ENCODE data around the gene SLC9A9. TPM values are rescaled to one million over a fixed set of nuclear protein-coding genes. Genes with fewer than 3 reads are reported as not detected.

SLC9A9 gene
- polyA plus RNA-seq, 1 donor, result 6.3 TPM

GRCh38 chr3:143826296-143826695, 22.0 kb downstream of the SLC9A9 start:
- WGBS (ENCODE audit: insufficient coverage, low lambda C conversion rate), result no CpG with 5 or more reads among the region's 1 CpG
- DNase-seq, result no peak
- Histone ChIP-seq H3K27ac (ENCODE audit: low read length) (no peak overlapping the region), H3K36me3 (ENCODE audit: control insufficient read depth, insufficient read depth, low read length) (no peaks in the 10 kb centered on the region), H3K4me3 (ENCODE audit: low read length) (no peak overlapping the region), H3K9me3 (ENCODE audit: control insufficient read depth, low read depth, low read length) (no peaks in the 10 kb centered on the region), H3K4me1 (ENCODE audit: control insufficient read depth, insufficient read depth, low read length) (no peaks in the 10 kb centered on the region), H3K27me3 (ENCODE audit: control insufficient read depth, insufficient read depth, low read length) (no peaks in the 10 kb centered on the region)

DNA sequence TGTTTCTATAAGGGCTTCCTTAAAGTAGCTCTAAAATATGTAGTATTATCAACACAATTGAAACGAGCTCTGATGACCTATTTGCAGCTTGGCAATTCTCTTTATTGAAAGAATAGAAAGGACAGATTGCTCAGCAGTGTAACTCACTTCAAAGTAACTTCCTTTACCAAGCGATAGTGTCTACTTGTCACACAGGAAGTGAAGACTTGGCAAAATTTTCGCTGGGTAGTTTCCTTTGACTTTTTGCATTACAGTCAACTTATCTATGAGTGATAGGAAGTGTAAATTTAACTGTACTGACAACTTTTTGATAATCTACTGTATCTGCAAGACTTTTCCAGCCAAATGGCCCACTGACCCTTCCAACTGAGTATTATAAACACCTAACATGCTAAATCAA, 22.8 kb downstream of the SLC9A9 start:
- no peaks in the 10 kb centered on the region for H3K27me3 ChIP-seq (ENCODE audit: control insufficient read depth, insufficient read depth, low read length)
- H3K4me3 ChIP-seq (ENCODE audit: low read length), result no peak overlapping the region
- H3K36me3 ChIP-seq (ENCODE audit: control insufficient read depth, insufficient read depth, low read length), result no peaks in the 10 kb centered on the region
- no peak for DNase-seq
- no peaks in the 10 kb centered on the region for H3K9me3 ChIP-seq (ENCODE audit: control insufficient read depth, low read depth, low read length)
- H3K4me1 ChIP-seq (ENCODE audit: control insufficient read depth, insufficient read depth, low read length), result no peaks in the 10 kb centered on the region
- no CpG with 5 or more reads among the region's 3 CpGs for WGBS (ENCODE audit: insufficient coverage, low lambda C conversion rate)
- no peak overlapping the region for H3K27ac ChIP-seq (ENCODE audit: low read length)

DNA sequence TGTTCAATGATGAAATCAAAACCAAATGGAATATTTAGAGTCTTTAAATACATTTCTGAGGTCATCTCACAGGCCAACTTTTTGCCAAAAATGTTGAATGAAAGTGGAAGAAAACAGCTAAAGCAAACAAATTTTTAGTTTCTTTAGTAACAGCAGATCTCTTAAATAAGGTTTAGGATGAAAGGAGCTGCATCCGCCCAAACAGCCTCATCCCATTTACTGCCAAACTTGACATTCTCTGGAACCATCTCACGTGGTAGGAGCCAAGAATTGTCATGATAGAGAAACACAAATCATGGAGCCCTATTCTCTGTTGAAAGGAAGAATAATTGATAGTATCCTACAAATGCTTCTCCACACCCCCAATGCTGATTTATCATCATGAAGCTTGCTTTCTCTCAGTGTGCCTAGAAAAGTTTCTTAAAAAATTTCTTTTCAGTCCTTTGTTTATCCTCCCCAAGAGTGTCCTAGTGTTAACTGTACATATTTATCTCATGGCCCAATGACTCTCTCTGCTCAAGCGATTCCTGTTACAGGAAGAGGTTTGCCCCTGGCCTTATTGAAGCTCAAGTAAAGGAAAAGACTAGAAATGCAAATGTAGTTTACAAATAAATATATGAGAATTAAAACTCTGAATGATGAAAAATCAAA, 23.4 kb downstream of the SLC9A9 start:
- peak in 1 of 2 donors; percentile 39 for DNase-seq
- Histone ChIP-seq H3K36me3 (ENCODE audit: control insufficient read depth, insufficient read depth, low read length) (no peaks in the 10 kb centered on the region), H3K27me3 (ENCODE audit: control insufficient read depth, insufficient read depth, low read length) (no peaks in the 10 kb centered on the region), H3K27ac (ENCODE audit: low read length) (no peak overlapping the region), H3K4me3 (ENCODE audit: low read length) (no peak overlapping the region), H3K4me1 (ENCODE audit: control insufficient read depth, insufficient read depth, low read length) (no peaks in the 10 kb centered on the region), H3K9me3 (ENCODE audit: control insufficient read depth, low read depth, low read length) (no peaks in the 10 kb centered on the region)
- 83% methylated on average over 1 of the region's 3 CpGs for WGBS (ENCODE audit: insufficient coverage, low lambda C conversion rate)

- Histone ChIP-seq H3K9me3 (ENCODE audit: control insufficient read depth, low read depth, low read length) (no peaks in the 10 kb centered on the region), H3K36me3 (ENCODE audit: control insufficient read depth, insufficient read depth, low read length) (no peaks in the 10 kb centered on the region), H3K4me1 (ENCODE audit: control insufficient read depth, insufficient read depth, low read length) (no peaks in the 10 kb centered on the region), H3K27ac (ENCODE audit: low read length) (no peak overlapping the region), H3K27me3 (ENCODE audit: control insufficient read depth, insufficient read depth, low read length) (no peaks in the 10 kb centered on the region), H3K4me3 (ENCODE audit: low read length) (no peak overlapping the region)
- no CpG with 5 or more reads among the region's 1 CpG for WGBS (ENCODE audit: insufficient coverage, low lambda C conversion rate)
- DNase-seq, result no peak
Observed at GRCh38 chr3:143822798-143823197, 25.5 kb downstream of the SLC9A9 start.

DNA sequence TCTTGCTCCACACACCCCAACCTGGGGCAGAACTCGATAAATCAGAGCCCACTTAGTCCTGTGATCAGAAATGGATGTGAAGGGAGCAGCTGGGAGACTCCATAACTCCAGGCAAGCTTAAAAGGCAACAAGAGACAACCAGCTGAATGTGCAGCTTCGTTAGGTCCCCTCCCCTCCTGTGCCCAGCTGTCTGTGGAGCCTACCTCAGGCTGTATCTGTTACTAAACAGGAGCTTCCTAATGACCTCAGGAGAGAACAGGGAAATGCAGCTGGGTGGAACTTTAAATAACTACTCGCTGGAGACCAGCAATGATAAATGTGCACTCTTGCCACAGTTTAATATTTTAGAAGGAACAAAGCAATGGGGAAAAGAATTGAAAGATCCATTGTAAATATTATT, 25.9 kb downstream of the SLC9A9 start:
- no peak for DNase-seq
- WGBS (ENCODE audit: insufficient coverage, low lambda C conversion rate), result no CpG with 5 or more reads among the region's 3 CpGs
- H3K4me3 ChIP-seq (ENCODE audit: low read length), result no peak overlapping the region
- H3K27me3 ChIP-seq (ENCODE audit: control insufficient read depth, insufficient read depth, low read length), result no peaks in the 10 kb centered on the region
- no peaks in the 10 kb centered on the region for H3K36me3 ChIP-seq (ENCODE audit: control insufficient read depth, insufficient read depth, low read length)
- no peaks in the 10 kb centered on the region for H3K9me3 ChIP-seq (ENCODE audit: control insufficient read depth, low read depth, low read length)
- H3K4me1 ChIP-seq (ENCODE audit: control insufficient read depth, insufficient read depth, low read length), result no peaks in the 10 kb centered on the region
- no peak overlapping the region for H3K27ac ChIP-seq (ENCODE audit: low read length)

- H3K27me3 ChIP-seq (ENCODE audit: control insufficient read depth, insufficient read depth, low read length), result no peaks in the 10 kb centered on the region
- H3K9me3 ChIP-seq (ENCODE audit: control insufficient read depth, low read depth, low read length), result no peaks in the 10 kb centered on the region
- H3K27ac ChIP-seq (ENCODE audit: low read length), result no peak overlapping the region
- no peak overlapping the region for H3K4me3 ChIP-seq (ENCODE audit: low read length)
- no peaks in the 10 kb centered on the region for H3K4me1 ChIP-seq (ENCODE audit: control insufficient read depth, insufficient read depth, low read length)
- no CpG with 5 or more reads among the region's 4 CpGs for WGBS (ENCODE audit: insufficient coverage, low lambda C conversion rate)
- no peak for DNase-seq
- H3K36me3 ChIP-seq (ENCODE audit: control insufficient read depth, insufficient read depth, low read length), result no peaks in the 10 kb centered on the region
Observed at GRCh38 chr3:143821862-143822261, 26.4 kb downstream of the SLC9A9 start.

GRCh38 chr3:143820466-143821221, 27.6 kb downstream of the SLC9A9 start:
- H3K36me3 ChIP-seq (ENCODE audit: control insufficient read depth, insufficient read depth, low read length), result no peaks in the 10 kb centered on the region
- H3K4me1 ChIP-seq (ENCODE audit: control insufficient read depth, insufficient read depth, low read length), result no peaks in the 10 kb centered on the region
- no peaks in the 10 kb centered on the region for H3K9me3 ChIP-seq (ENCODE audit: control insufficient read depth, low read depth, low read length)
- 77% methylated on average over 3 of the region's 3 CpGs for WGBS (ENCODE audit: insufficient coverage, low lambda C conversion rate)
- H3K27me3 ChIP-seq (ENCODE audit: control insufficient read depth, insufficient read depth, low read length), result no peaks in the 10 kb centered on the region
- no peak for DNase-seq
- H3K4me3 ChIP-seq (ENCODE audit: low read length), result no peak overlapping the region
- H3K27ac ChIP-seq (ENCODE audit: low read length), result no peak overlapping the region

- Histone ChIP-seq H3K36me3 (ENCODE audit: control insufficient read depth, insufficient read depth, low read length) (no peaks in the 10 kb centered on the region), H3K4me1 (ENCODE audit: control insufficient read depth, insufficient read depth, low read length) (no peaks in the 10 kb centered on the region), H3K27ac (ENCODE audit: low read length) (no peak overlapping the region), H3K9me3 (ENCODE audit: control insufficient read depth, low read depth, low read length) (no peaks in the 10 kb centered on the region), H3K27me3 (ENCODE audit: control insufficient read depth, insufficient read depth, low read length) (no peaks in the 10 kb centered on the region), H3K4me3 (ENCODE audit: low read length) (no peak overlapping the region)
- no CpG with 5 or more reads among the region's 1 CpG for WGBS (ENCODE audit: insufficient coverage, low lambda C conversion rate)
- DNase-seq, result no peak
Observed at GRCh38 chr3:143819890-143820289, 28.4 kb downstream of the SLC9A9 start.

DNA sequence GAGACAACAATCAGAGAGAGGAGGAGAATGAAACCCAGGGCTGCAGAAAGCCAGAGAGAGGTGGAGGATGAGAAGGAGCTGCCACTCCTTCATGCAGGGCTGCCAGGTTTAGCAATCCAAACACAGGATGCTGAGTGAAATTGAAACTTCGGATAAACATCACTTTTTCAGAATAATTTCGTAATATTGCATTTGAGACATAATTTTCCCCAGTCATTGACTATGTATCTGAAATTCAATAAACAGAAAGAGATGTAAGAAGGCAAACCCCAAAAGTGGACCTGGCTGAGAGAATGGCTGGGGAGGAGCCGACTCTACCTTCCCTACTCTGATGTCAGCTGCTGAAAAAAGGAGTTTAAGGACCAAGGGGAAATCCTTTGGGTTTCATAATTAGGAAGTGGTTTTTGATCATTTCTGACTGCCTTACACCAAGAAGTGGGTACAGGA, 33.8 kb downstream of the SLC9A9 start:
- H3K27me3 ChIP-seq (ENCODE audit: control insufficient read depth, insufficient read depth, low read length), result no peaks in the 10 kb centered on the region
- WGBS (ENCODE audit: insufficient coverage, low lambda C conversion rate), result 90% methylated on average over 2 of the region's 3 CpGs
- H3K36me3 ChIP-seq (ENCODE audit: control insufficient read depth, insufficient read depth, low read length), result no peaks in the 10 kb centered on the region
- no peak overlapping the region for H3K27ac ChIP-seq (ENCODE audit: low read length)
- H3K4me3 ChIP-seq (ENCODE audit: low read length), result no peak overlapping the region
- no peaks in the 10 kb centered on the region for H3K9me3 ChIP-seq (ENCODE audit: control insufficient read depth, low read depth, low read length)
- H3K4me1 ChIP-seq (ENCODE audit: control insufficient read depth, insufficient read depth, low read length), result no peaks in the 10 kb centered on the region
- no peak for DNase-seq

GRCh38 chr3:143812481-143812880, 35.8 kb downstream of the SLC9A9 start:
- Histone ChIP-seq H3K4me1 (ENCODE audit: control insufficient read depth, insufficient read depth, low read length) (no peaks in the 10 kb centered on the region), H3K9me3 (ENCODE audit: control insufficient read depth, low read depth, low read length) (no peaks in the 10 kb centered on the region), H3K27me3 (ENCODE audit: control insufficient read depth, insufficient read depth, low read length) (no peaks in the 10 kb centered on the region), H3K4me3 (ENCODE audit: low read length) (no peak overlapping the region), H3K36me3 (ENCODE audit: control insufficient read depth, insufficient read depth, low read length) (no peaks in the 10 kb centered on the region), H3K27ac (ENCODE audit: low read length) (no peak overlapping the region)
- WGBS (ENCODE audit: insufficient coverage, low lambda C conversion rate), result no CpG with 5 or more reads among the region's 3 CpGs
- no peak for DNase-seq

DNA sequence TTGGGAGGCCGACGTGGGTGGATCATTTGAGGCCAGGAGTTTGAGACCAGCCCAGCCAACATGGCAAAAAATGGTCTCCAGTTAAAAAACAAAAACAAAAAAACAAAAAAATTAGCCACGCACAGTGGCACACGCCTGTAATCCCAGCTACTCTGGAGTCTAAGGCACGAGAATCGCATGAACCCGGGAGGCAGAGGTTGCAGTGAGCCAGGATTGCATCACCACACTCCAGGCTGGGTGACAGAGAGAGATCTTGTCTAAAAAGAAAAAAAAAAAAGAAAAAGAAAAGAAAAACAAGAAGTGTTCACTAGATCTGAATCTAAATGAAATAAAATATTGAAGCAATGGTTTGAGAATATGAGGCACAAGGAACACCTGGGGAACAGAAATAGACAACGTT, 36.7 kb downstream of the SLC9A9 start:
- 100% methylated on average over 1 of the region's 8 CpGs for WGBS (ENCODE audit: insufficient coverage, low lambda C conversion rate)
- Histone ChIP-seq H3K9me3 (ENCODE audit: control insufficient read depth, low read depth, low read length) (no peaks in the 10 kb centered on the region), H3K27ac (ENCODE audit: low read length) (no peak overlapping the region), H3K4me1 (ENCODE audit: control insufficient read depth, insufficient read depth, low read length) (no peaks in the 10 kb centered on the region), H3K4me3 (ENCODE audit: low read length) (no peak overlapping the region), H3K36me3 (ENCODE audit: control insufficient read depth, insufficient read depth, low read length) (no peaks in the 10 kb centered on the region), H3K27me3 (ENCODE audit: control insufficient read depth, insufficient read depth, low read length) (no peaks in the 10 kb centered on the region)
- DNase-seq, result no peak
